Endothelial cell of umbilical vein (primary cell): ENCODE measurements around the gene GPR42. TPM values are rescaled to one million over a fixed set of nuclear protein-coding genes. Genes with fewer than 3 reads are reported as not detected.

Experiments used
- BruUV-seq: library from RNA; stranded (reverse); fragments of 400-500 nt; replicated peaks from 2 replicates; lab custom pipeline; 2021; lab: Mats Ljungman, UMichigan
- CTCF ChIA-PET: fragments of 300-600, 350-600 bp; sonication (Branson Sonifier 250); formaldehyde crosslinking; loops from one replicate; lab custom pipeline; 2021; ENCODE audit warnings: antibody characterized with exemption, inconsistent platforms; lab: Charles Lee
- POLR2A ChIA-PET: fragments of 300-600, 350-600 bp; sonication (Branson Sonifier 250); formaldehyde crosslinking; loops from one replicate; lab custom pipeline; 2021; ENCODE audit warnings: antibody characterized with exemption, inconsistent platforms; lab: Charles Lee
- DNase-seq: peaks from one replicate; pipeline ENCODE4 v3.0.0-alpha.2; 2011; ENCODE audit warnings: low read depth, low spot score
- FAIRE-seq: peaks from 2 replicates; lab custom pipeline; 2011; peaks lifted over from hg19 to GRCh38; lab: Jason Lieb, UNC
- H2AFZ ChIP-seq: 2 replicates; pipeline ENCODE4 v1.6.0; 2012; ENCODE audit warnings: low read depth, low read length, control low read depth, inconsistent platforms
- H3K27ac ChIP-seq: 2 replicates; pipeline ENCODE4 v1.5.1; 2011; ENCODE audit warnings: low read depth, mild to moderate bottlenecking, control low read depth, low read length, moderate library complexity; ENCODE audit not compliant: insufficient read depth
- H3K27me3 ChIP-seq, 2 experiments: 2 replicates each; pipeline versions ENCODE4 v1.6.0 to v1.6.1; 2011; ENCODE audit warnings: low read length in 2 of 2, mixed read lengths in 1 of 2; ENCODE audit not compliant: control insufficient read depth in 2 of 2, insufficient read depth in 2 of 2
- H3K36me3 ChIP-seq, 2 experiments: 2 replicates in 1 of 2; 3 replicates in 1 of 2; pipeline ENCODE4 v1.5.1; 2011; ENCODE audit warnings: low read length in 2 of 2, mild to moderate bottlenecking in 1 of 2, moderate library complexity in 1 of 2; ENCODE audit not compliant: control insufficient read depth in 2 of 2, insufficient read depth in 2 of 2; ENCODE audit errors: extremely low read depth in 1 of 2
- H3K4me1 ChIP-seq: 3 replicates; pipeline ENCODE4 v1.5.1; 2011; ENCODE audit warnings: mild to moderate bottlenecking, low read length; ENCODE audit not compliant: control insufficient read depth, insufficient read depth; ENCODE audit errors: extremely low read depth
- H3K4me2 ChIP-seq: 2 replicates; pipeline ENCODE4 v1.6.1; 2011; ENCODE audit warnings: low read length, control low read depth, mixed read lengths; ENCODE audit not compliant: insufficient read depth
- H3K4me3 ChIP-seq, 3 experiments: fragments of 200-600 bp in 1 of 3; sonication (generic), shearing (Covaris generic) in 1 of 3; replicated peaks in 1 of 3; 2 replicates each; pipeline ENCODE4 v1.5.1; 2011 to 2016; ENCODE audit warnings: control low read depth in 3 of 3, low read length in 3 of 3, mild to moderate bottlenecking in 2 of 3, inconsistent platforms in 1 of 3, low read depth in 1 of 3, moderate library complexity in 1 of 3; ENCODE audit not compliant: insufficient read depth in 1 of 3
- H3K79me2 ChIP-seq: 2 replicates; pipeline ENCODE4 v1.6.0; 2012; ENCODE audit warnings: low read length, inconsistent platforms; ENCODE audit not compliant: control insufficient read depth, insufficient read depth
- H3K9ac ChIP-seq: replicated peaks from 2 replicates; pipeline ENCODE3; 2011; ENCODE audit warnings: low read length, control low read depth; ENCODE audit not compliant: insufficient read depth; ENCODE audit errors: extremely low read depth
- H3K9me1 ChIP-seq: replicated peaks from 3 replicates; pipeline ENCODE4 v1.6.0; 2011; ENCODE audit warnings: mild to moderate bottlenecking, low read length; ENCODE audit not compliant: control insufficient read depth, insufficient read depth; ENCODE audit errors: extremely low read depth
- H3K9me3 ChIP-seq: replicated peaks from 2 replicates; pipeline ENCODE4 v1.5.1; 2012; ENCODE audit warnings: low read length, inconsistent platforms; ENCODE audit not compliant: control insufficient read depth, insufficient read depth
- H4K20me1 ChIP-seq: replicated peaks from 2 replicates; pipeline ENCODE3; 2011; ENCODE audit warnings: mild to moderate bottlenecking, low read length; ENCODE audit not compliant: control insufficient read depth, insufficient read depth; ENCODE audit errors: extremely low read depth
- EZH2 ChIP-seq: IDR thresholded peaks from 2 replicates; pipeline ENCODE4 v1.6.1; 2012; ENCODE audit warnings: borderline replicate concordance, low read depth, mild to moderate bottlenecking, moderate library complexity, low read length, inconsistent platforms; ENCODE audit not compliant: severe bottlenecking
- FOS ChIP-seq: IDR thresholded peaks from 2 replicates; pipeline ENCODE4 v1.6.1; 2011; ENCODE audit warnings: mild to moderate bottlenecking, low read length, moderate library complexity, borderline replicate concordance; ENCODE audit not compliant: insufficient read depth
- GATA2 ChIP-seq: IDR thresholded peaks from 2 replicates; pipeline ENCODE4 v1.7.0; 2011; ENCODE audit warnings: low read depth, mild to moderate bottlenecking, moderate library complexity, mixed read lengths, low read length; ENCODE audit not compliant: insufficient read length, insufficient read depth
- JUN ChIP-seq: IDR thresholded peaks from 2 replicates; pipeline ENCODE4 v1.6.1; 2011; ENCODE audit warnings: borderline replicate concordance, low read depth; ENCODE audit not compliant: insufficient read length, insufficient read depth
- MAX ChIP-seq: IDR thresholded peaks from 2 replicates; pipeline ENCODE4 v1.6.1; 2011; ENCODE audit not compliant: insufficient read depth, insufficient read length
- MYC ChIP-seq: IDR thresholded peaks from one replicate; pipeline ENCODE4 v1.6.1; 2011; ENCODE audit warnings: mild to moderate bottlenecking, low read depth, low read length
- POLR2A ChIP-seq: IDR thresholded peaks from 2 replicates; pipeline ENCODE4 v1.6.1; 2012; ENCODE audit warnings: low read depth, mild to moderate bottlenecking, control low read depth, low read length
- POLR2AphosphoS5 ChIP-seq: IDR thresholded peaks from 2 replicates; pipeline ENCODE4 v1.6.1; 2012; ENCODE audit warnings: low read depth, mild to moderate bottlenecking, control low read depth, low read length, moderate library complexity; ENCODE audit not compliant: insufficient read depth
- dilution Hi-C: fragments of 300-500 bp; cut with MboI; formaldehyde crosslinking; loops from one replicate; pipeline ENCODE4 v1.15.0; 2019; ENCODE audit warnings: low sequenced_read_pairs; ENCODE audit not compliant: extremely low pct_ligation_motif_present
- intact Hi-C: fragments of 100-400 bp; cut with micrococcal nuclease; formaldehyde crosslinking; loops from one replicate; pipeline ENCODE4 v1.10.0; 2022
- polyA plus RNA-seq, 4 experiments: library from polyadenylated mRNA; depleted of rRNA in 3 of 4; stranded (reverse) in 3 of 4; unstranded in 1 of 4; fragments of >200 nt; gene quantifications; 2 replicates each; pipeline versions ENCODE4 v1.2.1 to v1.2.3, GENCODE V29; 2011 to 2012; ENCODE audit warnings: missing spikeins in 1 of 4
- total RNA-seq: library from RNA; stranded (reverse); gene quantifications from 2 replicates; pipeline ENCODE4 v1.2.3, GENCODE V29; 2021
- TF ChIP-seq, protein P1 (sequence below), 2 donors: IDR thresholded peaks; 1 replicate in 1 of 2; 2 replicates in 1 of 2; pipeline ENCODE4 v1.5.1; 2011; ENCODE audit warnings: low read length in 2 of 2, mild to moderate bottlenecking in 2 of 2, moderate library complexity in 2 of 2, control low read depth in 1 of 2, inconsistent platforms in 1 of 2, low read depth in 1 of 2; ENCODE audit not compliant: insufficient read depth in 1 of 2; ENCODE audit errors: extremely low read depth in 1 of 2

Gene GPR42
- total and polyA plus RNA-seq, 2 donors (not counting 3 experiments of a cell fraction or from before 2014, with no cell fraction given) = not detected

DNA sequence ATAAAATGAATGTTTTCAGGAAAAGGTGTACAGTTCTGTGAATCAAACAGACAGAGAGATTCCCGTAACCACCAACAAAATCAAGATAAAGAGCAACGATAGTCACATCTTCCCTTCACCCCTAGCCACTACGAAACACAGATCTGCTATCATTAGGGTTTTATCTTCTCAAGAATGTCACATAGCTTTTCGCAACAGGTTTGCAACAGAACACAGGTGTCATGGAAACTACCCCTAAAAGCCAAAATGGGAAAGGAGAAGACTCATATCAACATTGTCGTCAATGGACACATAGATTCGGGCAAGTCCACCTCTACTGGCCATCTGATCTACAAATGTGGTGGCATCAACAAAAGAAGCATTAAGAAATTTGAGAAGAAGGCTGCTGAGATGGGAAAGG, 11.1 kb downstream of the GPR42 start:
- Histone ChIP-seq H3K4me3 (no peak overlapping the region), H3K79me2 (no peaks in the 10 kb centered on the region), H3K27me3 (no peaks in the 10 kb centered on the region), H3K9me1 (no peaks in the 10 kb centered on the region), H3K4me1 (no peaks in the 10 kb centered on the region), H4K20me1 (no peaks in the 10 kb centered on the region), H3K4me2 (no peak overlapping the region), H3K36me3 (no peaks in the 10 kb centered on the region), H3K9ac (no peak overlapping the region), H3K9me3 (no peaks in the 10 kb centered on the region), H3K27ac (no peak overlapping the region), H2AFZ (no peak overlapping the region)
- DNase-seq (no peak), FAIRE-seq (no peak)
- no TSS peak for BruUV-seq
- intact Hi-C loops (no loop called here), dilution Hi-C loops (no loop called here)
- ChIA-PET POLR2A (no interaction called here), CTCF (no interaction called here)
- TF ChIP-seq EZH2 = no peak
- no peak for TF ChIP-seq JUN
- TF ChIP-seq MYC = no peak
- no peak for TF ChIP-seq GATA2
- no peak for TF ChIP-seq FOS
- TF ChIP-seq, protein P1, sequence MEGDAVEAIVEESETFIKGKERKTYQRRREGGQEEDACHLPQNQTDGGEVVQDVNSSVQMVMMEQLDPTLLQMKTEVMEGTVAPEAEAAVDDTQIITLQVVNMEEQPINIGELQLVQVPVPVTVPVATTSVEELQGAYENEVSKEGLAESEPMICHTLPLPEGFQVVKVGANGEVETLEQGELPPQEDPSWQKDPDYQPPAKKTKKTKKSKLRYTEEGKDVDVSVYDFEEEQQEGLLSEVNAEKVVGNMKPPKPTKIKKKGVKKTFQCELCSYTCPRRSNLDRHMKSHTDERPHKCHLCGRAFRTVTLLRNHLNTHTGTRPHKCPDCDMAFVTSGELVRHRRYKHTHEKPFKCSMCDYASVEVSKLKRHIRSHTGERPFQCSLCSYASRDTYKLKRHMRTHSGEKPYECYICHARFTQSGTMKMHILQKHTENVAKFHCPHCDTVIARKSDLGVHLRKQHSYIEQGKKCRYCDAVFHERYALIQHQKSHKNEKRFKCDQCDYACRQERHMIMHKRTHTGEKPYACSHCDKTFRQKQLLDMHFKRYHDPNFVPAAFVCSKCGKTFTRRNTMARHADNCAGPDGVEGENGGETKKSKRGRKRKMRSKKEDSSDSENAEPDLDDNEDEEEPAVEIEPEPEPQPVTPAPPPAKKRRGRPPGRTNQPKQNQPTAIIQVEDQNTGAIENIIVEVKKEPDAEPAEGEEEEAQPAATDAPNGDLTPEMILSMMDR (IDR thresholded peaks at IDR 0.05; ENCODE audit: extremely low read depth in 1 of 2, insufficient read depth in 1 of 2, low read depth in 1 of 2, low read length in 2 of 2) = no peak
- TF ChIP-seq POLR2AphosphoS5 = no peak
- TF ChIP-seq MAX = no peak
- no peak for TF ChIP-seq POLR2A
